ENCODE measurements around the gene ISG20L2. TPM values are rescaled to one million over a fixed set of nuclear protein-coding genes. Genes with fewer than 3 reads are reported as not detected.

The ISG20L2 gene
- total and polyA plus RNA-seq, 8 donors, result 18.3 to 45.9 (median 40.3) TPM

DNA sequence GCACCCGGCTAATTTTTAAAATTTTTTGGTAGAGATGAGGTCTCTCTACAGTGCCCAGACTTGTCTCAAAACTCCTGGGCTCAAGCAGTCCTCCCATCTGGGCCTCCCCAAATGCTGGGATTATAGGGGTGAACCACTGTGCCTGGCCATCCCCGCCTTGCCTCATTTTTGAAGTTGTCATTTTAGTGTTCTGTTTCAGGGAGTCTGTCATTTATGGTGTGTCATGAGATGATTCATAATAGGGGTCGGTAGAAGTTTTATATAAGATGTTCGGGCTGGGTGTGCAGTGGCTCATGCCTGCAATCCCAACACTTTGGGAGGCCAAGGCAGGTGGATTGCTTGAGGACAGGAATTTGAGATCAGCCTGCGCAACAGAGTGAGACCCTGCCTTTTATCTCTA, 47.2 kb upstream of the ISG20L2 start:
- Histone ChIP-seq H3K27ac (no peak overlapping the region), H3K27me3 (no peaks in the 10 kb centered on the region), H3K9me3 (no peaks in the 10 kb centered on the region), H3K36me3 (peaks cover 0 to 23% of the 10 kb centered on the region in 2 donors), H3K4me1 (peaks cover 8 to 40% of the 10 kb centered on the region in 2 donors), H3K4me3 (no peak overlapping the region)
- DNase-seq (no peak), ATAC-seq (no peak)
- TF ChIP-seq, protein P1, sequence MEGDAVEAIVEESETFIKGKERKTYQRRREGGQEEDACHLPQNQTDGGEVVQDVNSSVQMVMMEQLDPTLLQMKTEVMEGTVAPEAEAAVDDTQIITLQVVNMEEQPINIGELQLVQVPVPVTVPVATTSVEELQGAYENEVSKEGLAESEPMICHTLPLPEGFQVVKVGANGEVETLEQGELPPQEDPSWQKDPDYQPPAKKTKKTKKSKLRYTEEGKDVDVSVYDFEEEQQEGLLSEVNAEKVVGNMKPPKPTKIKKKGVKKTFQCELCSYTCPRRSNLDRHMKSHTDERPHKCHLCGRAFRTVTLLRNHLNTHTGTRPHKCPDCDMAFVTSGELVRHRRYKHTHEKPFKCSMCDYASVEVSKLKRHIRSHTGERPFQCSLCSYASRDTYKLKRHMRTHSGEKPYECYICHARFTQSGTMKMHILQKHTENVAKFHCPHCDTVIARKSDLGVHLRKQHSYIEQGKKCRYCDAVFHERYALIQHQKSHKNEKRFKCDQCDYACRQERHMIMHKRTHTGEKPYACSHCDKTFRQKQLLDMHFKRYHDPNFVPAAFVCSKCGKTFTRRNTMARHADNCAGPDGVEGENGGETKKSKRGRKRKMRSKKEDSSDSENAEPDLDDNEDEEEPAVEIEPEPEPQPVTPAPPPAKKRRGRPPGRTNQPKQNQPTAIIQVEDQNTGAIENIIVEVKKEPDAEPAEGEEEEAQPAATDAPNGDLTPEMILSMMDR (IDR thresholded peaks at IDR 0.05), result no peak
- intact Hi-C loops (cut with DNase I), result no loop called here

DNA sequence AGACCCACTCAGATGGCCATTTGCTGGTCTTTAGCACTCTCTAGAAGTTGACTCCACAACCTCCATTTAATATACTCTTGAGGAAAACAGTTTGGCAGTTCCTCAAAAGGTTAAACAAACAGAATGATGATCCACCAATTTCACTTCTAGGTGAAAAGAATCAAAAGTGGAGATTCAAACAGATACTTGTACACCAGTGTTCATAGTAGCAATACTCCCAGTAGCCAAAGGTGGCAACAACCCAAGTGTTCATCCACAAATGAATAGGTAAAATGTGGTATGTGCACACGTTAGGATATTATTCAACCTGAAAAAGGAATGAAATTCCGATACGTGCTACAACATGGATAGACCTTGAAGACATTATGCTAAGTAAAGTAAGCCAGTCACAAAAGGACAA, 45.0 kb upstream of the ISG20L2 start:
- H3K4me1 ChIP-seq, result peaks cover 18 to 58% of the 10 kb centered on the region in 2 donors
- intact Hi-C loops (cut with DNase I), result loop anchor here in 1 of 2 donors (5.0 kb wide), 1 partner anchor 36 kb away; no protein-coding TSS in a partner anchor

DNA sequence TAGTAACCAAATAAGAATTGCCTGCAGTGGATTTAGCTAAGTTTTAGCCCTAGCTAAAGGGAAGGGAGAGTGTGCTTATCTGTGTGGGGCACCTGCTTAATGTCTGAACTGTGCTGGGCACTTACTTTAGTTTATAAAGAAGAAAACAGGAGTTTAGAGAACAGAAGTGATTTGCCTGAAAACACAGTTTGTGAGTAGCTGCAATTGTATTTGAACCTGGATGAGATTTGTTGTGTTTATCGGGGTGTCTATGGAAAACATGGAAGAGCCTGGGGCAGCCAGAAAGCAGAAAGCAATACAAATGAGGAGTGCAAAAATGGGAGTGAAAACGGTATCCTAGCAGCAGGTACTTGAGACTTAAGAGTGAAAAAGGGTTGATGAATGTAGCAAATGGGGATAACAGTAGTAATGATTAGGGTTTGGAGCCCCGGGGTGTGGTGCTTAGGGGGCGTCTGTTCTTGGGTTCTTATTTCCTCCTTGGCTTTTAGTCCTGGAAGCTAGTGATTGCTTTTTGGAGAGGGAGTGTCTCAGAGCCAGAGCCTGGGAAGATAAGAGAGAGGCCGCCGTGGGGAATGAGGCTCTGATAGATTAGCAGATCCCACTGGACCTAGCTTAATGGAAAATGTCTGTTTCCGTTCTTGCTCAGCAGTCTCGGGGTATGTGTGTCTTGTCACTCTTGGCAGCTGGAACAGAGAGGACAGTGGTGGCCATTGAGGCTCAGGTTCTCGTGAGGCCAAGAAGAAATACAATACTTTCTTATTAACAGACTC, 44.3 kb upstream of the ISG20L2 start:
- Histone ChIP-seq H3K4me3 (no peak overlapping the region), H3K27ac (no peak overlapping the region), H3K27me3 (no peaks in the 10 kb centered on the region), H3K36me3 (peaks cover 0 to 22% of the 10 kb centered on the region in 2 donors), H3K4me1 (peaks cover 20 to 64% of the 10 kb centered on the region in 2 donors), H3K9me3 (no peaks in the 10 kb centered on the region)
- intact Hi-C loops (cut with DNase I), result loop anchor here in 1 of 2 donors (5.0 kb wide), 1 partner anchor 36 kb away; no protein-coding TSS in a partner anchor
- ATAC-seq (no peak), DNase-seq (no peak)
- TF ChIP-seq, protein P1 (IDR thresholded peaks at IDR 0.05), result no peak

More for the DNA sequence above, 45.0 kb upstream of the ISG20L2 start:
- Histone ChIP-seq H3K27ac (no peak overlapping the region), H3K27me3 (no peaks in the 10 kb centered on the region), H3K4me3 (no peak overlapping the region), H3K36me3 (peaks cover 0 to 22% of the 10 kb centered on the region in 2 donors), H3K9me3 (no peaks in the 10 kb centered on the region)
- DNase-seq (no peak), ATAC-seq (no peak)
- TF ChIP-seq, protein P1 (IDR thresholded peaks at IDR 0.05), result no peak

DNA sequence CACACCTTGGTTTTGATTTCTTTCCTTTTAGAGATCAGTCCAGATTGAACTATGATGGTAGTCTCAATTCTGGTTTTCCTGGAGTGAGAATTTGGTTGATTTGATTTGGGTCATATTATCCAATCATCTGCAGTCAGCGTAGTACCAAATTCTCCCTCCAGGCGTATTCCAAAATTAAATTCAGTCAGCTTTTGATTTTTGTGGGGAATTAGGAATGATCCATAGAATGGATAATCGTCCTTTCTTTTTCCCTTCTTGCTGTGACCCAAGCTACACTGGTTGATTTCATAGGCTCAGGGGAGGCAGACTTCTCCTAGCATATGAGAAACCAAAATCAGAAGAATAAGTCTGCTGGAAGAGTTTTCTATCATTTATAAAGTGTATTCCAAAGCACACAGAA, 43.7 kb upstream of the ISG20L2 start:
- peaks cover 16 to 58% of the 10 kb centered on the region in 2 donors for H3K4me1 ChIP-seq
- peaks cover 0 to 22% of the 10 kb centered on the region in 2 donors for H3K36me3 ChIP-seq
- H3K27me3 ChIP-seq, result no peaks in the 10 kb centered on the region
- TF ChIP-seq, protein P1 (IDR thresholded peaks at IDR 0.05), result no peak
- ATAC-seq, result no peak
- intact Hi-C loops (cut with DNase I), result loop anchor here in 1 of 2 donors (5.0 kb wide), 1 partner anchor 35 kb away; no protein-coding TSS in a partner anchor
- H3K9me3 ChIP-seq, result no peaks in the 10 kb centered on the region
- H3K27ac ChIP-seq, result no peak overlapping the region
- H3K4me3 ChIP-seq, result no peak overlapping the region
- no peak for DNase-seq

DNA sequence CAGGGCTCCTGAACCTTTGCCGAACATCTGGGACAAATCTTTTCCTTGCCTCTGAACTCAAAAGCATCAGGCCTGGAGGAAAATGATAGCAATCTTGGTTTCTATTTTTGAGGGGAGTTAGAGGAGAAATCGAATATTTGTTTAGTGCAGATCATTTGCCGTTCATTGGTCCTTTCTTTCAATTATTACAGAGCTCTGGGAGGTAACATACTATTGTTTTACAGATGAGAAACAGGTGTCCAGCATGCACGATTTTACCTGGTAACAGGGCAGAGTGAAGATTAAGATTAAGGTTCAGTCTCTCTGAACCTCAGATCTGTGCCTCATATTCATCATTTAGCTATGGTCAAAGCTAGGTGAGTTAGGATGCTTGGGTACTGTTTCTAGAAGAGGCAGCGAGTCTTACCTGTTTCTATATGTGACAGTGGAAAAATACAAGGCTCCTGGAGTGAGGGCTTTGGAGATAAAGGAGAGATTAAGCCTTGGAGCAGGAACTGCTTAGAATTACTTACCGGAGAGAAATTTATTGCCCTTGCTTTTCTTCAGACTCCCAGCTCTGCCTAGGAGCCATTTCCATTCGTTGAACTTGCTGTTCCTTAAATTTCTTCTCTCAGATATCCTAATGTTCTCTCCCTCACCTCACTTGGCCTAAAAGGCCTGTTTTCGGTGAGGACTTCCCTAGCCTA, 40.2 kb upstream of the ISG20L2 start:
- Histone ChIP-seq H3K36me3 (peaks cover 0 to 21% of the 10 kb centered on the region in 2 donors), H3K27me3 (no peaks in the 10 kb centered on the region), H3K9me3 (no peaks in the 10 kb centered on the region), H3K27ac (no peak overlapping the region), H3K4me3 (peak overlapping the region; percentile 90 to 97), H3K4me1 (peaks cover 19 to 59% of the 10 kb centered on the region in 2 donors)
- TF ChIP-seq, protein P1 (IDR thresholded peaks at IDR 0.05), result no peak
- ATAC-seq, result no peak
- DNase-seq, result no peak
- intact Hi-C loops (cut with DNase I), result no loop called here
